ENCODE data around the gene KIF23.

KIF23 gene

DNA sequence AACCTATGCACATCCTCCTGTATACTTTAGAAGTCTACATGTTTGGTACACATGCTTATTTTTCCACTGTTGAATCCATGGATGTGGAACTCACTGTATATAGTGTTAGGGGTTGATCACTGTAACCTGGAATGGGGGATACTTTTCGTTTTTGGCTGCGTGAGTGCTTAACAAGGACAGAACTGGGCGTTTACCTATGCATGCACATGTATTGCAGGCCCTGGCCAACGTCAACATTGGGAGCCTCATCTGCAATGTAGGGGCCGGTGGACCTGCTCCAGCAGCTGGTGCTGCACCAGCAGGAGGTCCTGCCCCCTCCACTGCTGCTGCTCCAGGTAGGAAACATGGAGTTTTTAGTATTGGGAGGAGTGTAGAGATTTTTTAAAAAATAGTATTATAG is 40.8 kb downstream of the KIF23 start:
- in situ Hi-C loops (cut with HindIII; ENCODE audit: low pct_ligation_motif_present, low sequenced_read_pairs), result no loop called here
- H3K4me3 ChIP-seq (ENCODE audit: low read depth, low read length), result peak overlapping the region; percentile 93
- H3K27me3 ChIP-seq (replicated peaks), result no peaks in the 10 kb centered on the region
- DNase-seq, result no peak
- H3K36me3 ChIP-seq (replicated peaks), result peaks cover 40% of the 10 kb centered on the region
- no peak overlapping the region for H3K27ac ChIP-seq
- TF ChIP-seq, protein P1, sequence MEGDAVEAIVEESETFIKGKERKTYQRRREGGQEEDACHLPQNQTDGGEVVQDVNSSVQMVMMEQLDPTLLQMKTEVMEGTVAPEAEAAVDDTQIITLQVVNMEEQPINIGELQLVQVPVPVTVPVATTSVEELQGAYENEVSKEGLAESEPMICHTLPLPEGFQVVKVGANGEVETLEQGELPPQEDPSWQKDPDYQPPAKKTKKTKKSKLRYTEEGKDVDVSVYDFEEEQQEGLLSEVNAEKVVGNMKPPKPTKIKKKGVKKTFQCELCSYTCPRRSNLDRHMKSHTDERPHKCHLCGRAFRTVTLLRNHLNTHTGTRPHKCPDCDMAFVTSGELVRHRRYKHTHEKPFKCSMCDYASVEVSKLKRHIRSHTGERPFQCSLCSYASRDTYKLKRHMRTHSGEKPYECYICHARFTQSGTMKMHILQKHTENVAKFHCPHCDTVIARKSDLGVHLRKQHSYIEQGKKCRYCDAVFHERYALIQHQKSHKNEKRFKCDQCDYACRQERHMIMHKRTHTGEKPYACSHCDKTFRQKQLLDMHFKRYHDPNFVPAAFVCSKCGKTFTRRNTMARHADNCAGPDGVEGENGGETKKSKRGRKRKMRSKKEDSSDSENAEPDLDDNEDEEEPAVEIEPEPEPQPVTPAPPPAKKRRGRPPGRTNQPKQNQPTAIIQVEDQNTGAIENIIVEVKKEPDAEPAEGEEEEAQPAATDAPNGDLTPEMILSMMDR (IDR thresholded peaks at IDR 0.05; ENCODE audit: low read depth, low read length, missing control alignments), result no peak

GRCh38 chr15:69456208-69457166 is 42.3 kb downstream of the KIF23 start:
- in situ Hi-C loops (cut with HindIII; ENCODE audit: low pct_ligation_motif_present, low sequenced_read_pairs), result no loop called here
- TF ChIP-seq, protein P1 (IDR thresholded peaks at IDR 0.05; ENCODE audit: low read depth, low read length, missing control alignments), result no peak

GRCh38 chr15:69457304-69458280 is 43.4 kb downstream of the KIF23 start:
- no peak for DNase-seq
- H3K4me3 ChIP-seq (ENCODE audit: low read depth, low read length), result no peak overlapping the region
- TF ChIP-seq, protein P1 (IDR thresholded peaks at IDR 0.05; ENCODE audit: low read depth, low read length, missing control alignments), result no peak
- H3K36me3 ChIP-seq (replicated peaks), result peaks cover 40% of the 10 kb centered on the region
- H3K27ac ChIP-seq, result no peak overlapping the region
- in situ Hi-C loops (cut with HindIII; ENCODE audit: low pct_ligation_motif_present, low sequenced_read_pairs), result no loop called here
- H3K27me3 ChIP-seq (replicated peaks), result no peaks in the 10 kb centered on the region

More at GRCh38 chr15:69456208-69457166, 42.3 kb downstream of the KIF23 start:
- no peaks in the 10 kb centered on the region for H3K27me3 ChIP-seq (replicated peaks)
- no peak overlapping the region for H3K4me3 ChIP-seq (ENCODE audit: low read depth, low read length)
- DNase-seq, result no peak
- H3K36me3 ChIP-seq (replicated peaks), result peaks cover 40% of the 10 kb centered on the region
- no peak overlapping the region for H3K27ac ChIP-seq

DNA sequence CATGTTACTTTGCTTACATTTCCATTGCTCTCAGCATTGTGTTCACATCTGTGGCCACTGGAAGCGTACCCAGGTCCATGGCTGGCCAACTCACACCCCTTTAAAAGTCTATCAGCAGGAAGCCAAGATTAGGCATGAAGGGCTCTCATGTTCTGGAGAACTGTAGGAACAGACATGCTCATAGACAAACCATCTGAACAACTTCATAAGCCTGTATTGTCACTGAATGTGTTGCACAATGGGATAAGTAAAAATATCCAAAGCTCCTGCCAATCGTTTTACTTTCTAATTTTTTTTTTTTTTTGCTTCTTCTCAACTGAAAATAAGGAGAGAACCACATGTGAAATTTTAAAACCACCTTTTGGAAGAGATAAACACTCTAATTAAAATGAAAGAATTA is 44.9 kb downstream of the KIF23 start:
- no peaks in the 10 kb centered on the region for H3K27me3 ChIP-seq (replicated peaks)
- TF ChIP-seq, protein P1 (IDR thresholded peaks at IDR 0.05; ENCODE audit: low read depth, low read length, missing control alignments), result no peak
- in situ Hi-C loops (cut with HindIII; ENCODE audit: low pct_ligation_motif_present, low sequenced_read_pairs), result no loop called here
- no peak overlapping the region for H3K4me3 ChIP-seq (ENCODE audit: low read depth, low read length)
- H3K27ac ChIP-seq, result no peak overlapping the region
- no peak for DNase-seq
- peaks cover 33% of the 10 kb centered on the region for H3K36me3 ChIP-seq (replicated peaks)

DNA sequence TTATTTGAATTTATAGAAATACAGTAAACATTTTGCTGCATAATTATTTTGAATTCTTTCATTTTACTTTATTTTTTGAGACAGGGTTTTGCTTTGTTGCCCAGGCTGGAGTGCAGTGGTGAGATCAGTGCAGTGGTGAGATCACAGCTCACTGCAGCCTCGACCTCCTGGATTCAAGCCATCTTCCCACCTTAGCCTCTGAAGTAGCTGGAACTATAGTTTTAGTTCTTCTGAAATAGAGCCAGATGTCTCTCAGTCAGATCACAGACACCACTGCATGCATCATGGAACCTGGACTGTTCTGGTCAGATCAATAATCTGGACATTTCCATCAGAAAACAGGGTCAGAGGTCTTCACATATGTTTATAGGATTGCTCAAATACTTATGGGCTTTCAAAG is 46.3 kb downstream of the KIF23 start:
- DNase-seq, result no peak
- Histone ChIP-seq H3K36me3 (replicated peaks) (peaks cover 21% of the 10 kb centered on the region), H3K27ac (no peak overlapping the region), H3K4me3 (ENCODE audit: low read depth, low read length) (no peak overlapping the region), H3K27me3 (replicated peaks) (no peaks in the 10 kb centered on the region)
- in situ Hi-C loops (cut with HindIII; ENCODE audit: low pct_ligation_motif_present, low sequenced_read_pairs), result no loop called here
- TF ChIP-seq, protein P1 (IDR thresholded peaks at IDR 0.05; ENCODE audit: low read depth, low read length, missing control alignments), result no peak

Measured in brain microvascular endothelial cell (primary cell).